Hypothalamus (tissue), 51 donors: Measurements from ENCODE around the gene CNTFR.

Experiments
- DNase-seq, 51 donors: peaks; one replicate each; lab custom pipeline; 2025; lab: John Stamatoyannopoulos, UW

CNTFR gene

DNA sequence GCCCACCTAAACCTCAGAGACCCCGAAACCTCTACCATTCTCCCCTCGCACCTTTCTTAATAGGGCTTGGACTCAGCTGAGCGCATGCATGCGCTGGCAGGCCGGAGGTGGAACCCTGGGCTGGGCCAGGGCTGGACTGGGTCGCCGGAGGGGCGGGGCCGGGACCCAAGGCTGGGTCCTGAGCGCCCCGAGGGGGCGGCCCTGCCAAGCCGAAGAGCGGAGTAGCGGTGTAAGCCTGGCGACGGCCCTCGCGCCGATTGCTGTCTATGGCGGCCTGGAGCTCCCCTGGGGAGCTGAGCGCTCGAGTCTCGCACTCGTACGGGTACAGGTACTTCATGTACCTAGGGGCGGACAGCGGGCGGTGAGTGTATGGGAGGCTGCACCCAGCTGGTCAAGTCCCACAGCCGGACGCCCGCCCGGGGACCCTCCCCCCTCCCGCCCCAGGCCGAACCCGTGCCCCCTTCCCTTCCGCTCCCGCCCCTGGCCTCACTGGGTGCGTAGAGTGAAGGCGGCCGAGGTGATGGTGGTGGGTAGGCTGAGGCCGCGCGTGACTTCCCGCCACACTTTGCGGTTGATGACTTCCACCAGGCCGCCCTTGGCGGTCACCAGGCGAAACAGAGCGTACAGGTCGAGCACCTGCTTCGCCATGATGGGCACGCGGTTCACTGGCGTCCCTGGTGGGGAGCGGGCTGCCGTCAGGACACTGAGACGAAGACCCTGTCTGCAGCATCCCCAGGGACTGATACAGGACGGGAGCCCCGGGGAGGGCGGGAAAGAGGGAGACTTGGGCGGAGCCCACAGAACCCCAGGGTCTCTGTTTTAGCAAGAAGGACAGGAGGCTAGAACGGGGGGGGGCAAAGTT is 34.1 kb upstream of the CNTFR start:
- no peak for DNase-seq

- peak; percentile 47 to 97 (median 86) for DNase-seq
Observed at GRCh38 chr9:34620061-34620994, 30.8 kb upstream of the CNTFR start, which contains the start of gene DCTN3. Gene DCTN3, minus strand, starts transcription at chr9:34620495. Its CDS starts 31 bp downstream, at chr9:34620464.

DNA sequence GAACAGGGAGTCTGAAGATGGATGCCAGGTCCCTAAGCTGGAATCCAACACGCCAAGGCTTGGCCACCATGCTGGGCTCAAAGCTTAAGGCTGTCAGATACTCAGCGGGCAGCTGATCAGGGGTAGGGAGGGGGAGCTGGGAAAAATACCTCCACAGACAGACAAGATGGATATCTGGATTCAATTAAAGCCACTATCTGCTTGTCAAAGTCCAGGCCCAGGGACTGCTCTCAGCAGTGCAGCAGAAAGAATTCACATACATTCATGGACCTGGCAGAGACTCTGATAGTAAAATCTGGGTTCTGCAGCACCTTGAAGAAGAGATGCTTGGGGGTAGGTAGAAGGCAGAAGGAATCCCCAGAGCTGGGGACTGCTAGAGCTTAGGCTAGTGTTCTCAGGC is 25.6 kb upstream of the CNTFR start:
- DNase-seq, result no peak

- DNase-seq, result peak in 47 of 51 donors; percentile 11 to 84 (median 60)
Observed at GRCh38 chr9:34612788-34613390, 23.4 kb upstream of the CNTFR start.

- DNase-seq, result peak in 50 of 51 donors; percentile 29 to 88 (median 70)
Observed at GRCh38 chr9:34611811-34612787, 22.6 kb upstream of the CNTFR start, which contains the start of gene RPP25L. Gene RPP25L, minus strand, starts transcription at chr9:34612097. Its CDS starts 801 bp downstream, at chr9:34611296.

- peak in 2 of 51 donors; percentile 14 to 47 for DNase-seq
Observed at GRCh38 chr9:34611251-34611810, 21.8 kb upstream of the CNTFR start.

DNA sequence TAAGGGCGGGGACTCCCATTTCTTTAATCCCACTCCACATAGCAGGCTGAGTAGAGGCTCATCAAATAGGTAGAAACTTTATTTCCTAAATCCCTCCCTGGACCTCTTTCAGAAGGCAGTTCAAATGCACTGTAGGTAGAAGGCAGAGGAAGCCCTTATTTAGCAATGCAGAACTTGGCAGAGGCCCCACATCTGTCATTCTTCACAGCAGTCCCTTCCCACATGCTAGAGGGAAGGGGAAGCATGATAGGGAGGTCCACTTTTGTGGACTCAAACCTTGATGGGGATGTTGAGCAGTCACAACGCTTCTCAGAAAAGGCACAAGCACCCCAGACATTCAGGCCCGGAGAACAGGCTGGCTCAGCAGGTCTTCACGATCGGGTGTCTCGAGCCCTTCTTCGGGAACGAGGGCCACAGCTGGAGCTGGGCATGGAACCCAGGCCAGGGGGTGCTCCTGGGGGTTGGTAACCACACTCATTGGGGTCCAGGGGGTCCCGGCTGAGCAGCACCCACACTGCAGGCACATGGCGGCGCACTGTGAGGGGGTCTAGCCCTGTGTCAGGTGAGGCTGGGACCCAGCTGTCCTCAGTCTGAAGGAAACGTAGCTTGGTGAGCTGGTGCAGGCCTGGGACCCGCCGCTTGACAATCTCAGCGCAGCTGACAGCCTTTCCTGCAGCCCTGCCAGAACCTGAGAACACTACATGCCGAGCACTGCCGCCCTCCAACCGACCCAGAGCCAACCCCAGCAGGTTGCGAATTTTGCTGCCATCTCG is 21.1 kb upstream of the CNTFR start:
- DNase-seq, result no peak

GRCh38 chr9:34607331-34607730 is 17.8 kb upstream of the CNTFR start:
- no peak for DNase-seq

- DNase-seq, result no peak
Observed at GRCh38 chr9:34606905-34607304, 17.4 kb upstream of the CNTFR start.

- no peak for DNase-seq
Observed at GRCh38 chr9:34606190-34606589, 16.7 kb upstream of the CNTFR start.

GRCh38 chr9:34603610-34604231 is 14.2 kb upstream of the CNTFR start:
- peak in 49 of 51 donors; percentile 18 to 91 (median 70) for DNase-seq

GRCh38 chr9:34601937-34602573 is 12.5 kb upstream of the CNTFR start:
- no peak for DNase-seq

GRCh38 chr9:34600908-34601307 is 11.4 kb upstream of the CNTFR start:
- peak in 1 of 51 donors; percentile 10 for DNase-seq

DNA sequence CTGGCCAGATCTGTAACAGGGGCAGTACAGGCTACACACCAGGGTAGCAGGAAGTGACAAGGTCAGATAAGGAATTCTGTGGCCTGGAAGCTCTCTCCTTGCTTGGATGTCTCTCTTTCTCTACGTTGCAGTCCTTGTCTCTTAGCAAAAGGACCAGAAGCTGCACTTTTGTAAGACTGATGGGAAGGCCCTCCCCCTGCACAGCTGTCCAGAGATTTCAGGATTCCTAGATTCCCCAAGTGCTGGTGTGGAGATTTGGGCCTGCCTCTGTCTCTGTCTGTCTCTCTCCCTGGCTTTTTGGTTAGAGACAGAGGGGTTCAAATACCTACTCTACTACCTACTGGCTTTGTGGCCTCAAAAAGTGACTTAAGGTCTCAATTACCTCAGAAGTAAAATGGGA is 10.0 kb upstream of the CNTFR start:
- DNase-seq, result no peak

GRCh38 chr9:34594177-34594576 is 4.7 kb upstream of the CNTFR start:
- peak in 3 of 51 donors; percentile 17 to 19 (median 17) for DNase-seq

DNA sequence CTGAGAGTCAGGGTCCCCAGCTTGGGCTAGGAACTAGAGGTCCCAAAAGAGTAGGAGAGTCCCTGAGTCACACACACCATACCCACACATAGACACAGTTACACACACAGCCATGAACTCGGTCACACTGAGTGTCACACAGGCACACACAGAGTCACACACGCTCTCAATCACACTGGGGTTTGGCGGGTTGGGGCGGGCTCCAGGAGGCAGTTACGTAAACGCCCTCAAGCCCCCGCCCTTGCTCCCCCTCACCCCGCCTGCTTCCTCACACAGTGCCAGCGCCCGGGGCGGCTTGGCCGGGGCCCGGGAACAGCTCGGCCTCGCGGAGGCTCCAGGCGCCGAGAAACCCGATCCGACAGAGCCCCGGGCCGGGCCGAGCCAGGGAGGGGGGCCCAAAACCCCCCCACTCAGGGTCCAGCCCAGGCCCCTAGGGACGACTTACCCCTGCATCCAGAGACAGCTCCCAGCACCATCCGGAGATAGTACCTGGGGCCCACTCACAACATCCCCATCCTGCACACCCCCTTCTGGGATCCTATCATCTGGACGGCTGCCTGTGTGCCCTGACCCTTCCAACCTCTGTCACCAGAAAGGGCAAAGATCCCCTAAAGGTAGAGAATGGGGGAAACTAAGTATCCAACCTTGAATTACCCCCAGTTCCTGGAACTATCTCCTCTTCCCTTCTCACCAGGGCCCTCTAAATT is 3.5 kb upstream of the CNTFR start:
- DNase-seq, result peak in 40 of 51 donors; percentile 8 to 82 (median 60)
